ENCODE results near the gene ZFX. TPM values are rescaled to one million over a fixed set of nuclear protein-coding genes. Genes with fewer than 3 reads are reported as not detected.

ZFX gene
- total and polyA plus RNA-seq, 11 donors = 6.4 to 70.5 (median 41.4) TPM

- WGBS, 4 donors = 74 to 95% (median 85%) methylated on average over 5 of the region's 5 CpGs
- H3K27ac ChIP-seq = no peak overlapping the region
- no peak for TF ChIP-seq CTCF (IDR thresholded peaks at IDR 0.05)
- no peak for TF ChIP-seq POLR2A (IDR thresholded peaks at IDR 0.05)
- no peak overlapping the region for H3K4me3 ChIP-seq
- peaks cover 0 to 44% (median 16%) of the 10 kb centered on the region in 12 donors for H3K4me1 ChIP-seq
- intact Hi-C loops (cut with DNase I) = loop anchor here in 1 of 10 donors (10.0 kb wide), 1 partner anchor 50 kb away; no protein-coding TSS in a partner anchor
- no peaks in the 10 kb centered on the region for H3K9me3 ChIP-seq
- no peaks in the 10 kb centered on the region for H3K27me3 ChIP-seq
- no peak for ATAC-seq
- DNase-seq = no peak
- peaks cover 0 to 31% (median 22%) of the 10 kb centered on the region in 9 donors for H3K36me3 ChIP-seq
These were observed 54.8 kb downstream of the ZFX start for GRCh38 chrX:24204331-24204730.

DNA sequence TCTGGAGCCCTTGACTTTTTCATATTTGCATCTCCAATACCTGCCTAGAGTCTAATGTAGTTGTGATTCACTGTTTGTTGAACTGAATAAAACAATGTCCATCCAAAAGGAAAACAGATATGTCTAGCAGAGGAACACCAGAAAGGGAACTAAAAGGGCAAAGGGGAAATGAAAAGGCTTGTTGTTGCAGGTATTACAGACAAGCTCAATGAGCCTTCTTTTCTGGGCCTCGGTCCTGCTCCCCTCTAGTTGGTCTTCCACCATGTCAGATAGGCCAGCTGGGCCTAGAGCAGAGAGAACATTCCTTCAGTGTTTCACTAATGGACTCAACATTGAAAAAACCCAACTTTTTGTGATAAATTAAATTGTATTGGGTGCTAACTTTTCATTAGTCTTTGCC lies 55.4 kb downstream of the ZFX start:
- H3K36me3 ChIP-seq = peaks cover 0 to 37% (median 28%) of the 10 kb centered on the region in 9 donors
- no peaks in the 10 kb centered on the region for H3K27me3 ChIP-seq
- WGBS, 4 donors = 87 to 93% (median 88%) methylated on average over 1 of the region's 1 CpG
- no peak overlapping the region for H3K27ac ChIP-seq
- H3K9me3 ChIP-seq = no peaks in the 10 kb centered on the region
- peaks cover 0 to 43% (median 16%) of the 10 kb centered on the region in 12 donors for H3K4me1 ChIP-seq
- H3K4me3 ChIP-seq = no peak overlapping the region
- TF ChIP-seq CTCF (IDR thresholded peaks at IDR 0.05) = no peak
- no peak for TF ChIP-seq POLR2A (IDR thresholded peaks at IDR 0.05)
- intact Hi-C loops (cut with DNase I) = loop anchor here in 1 of 10 donors (10.0 kb wide), 1 partner anchor 50 kb away; no protein-coding TSS in a partner anchor
- ATAC-seq = no peak
- DNase-seq = no peak

- Histone ChIP-seq H3K36me3 (peaks cover 0 to 60% (median 55%) of the 10 kb centered on the region in 9 donors), H3K4me3 (no peak overlapping the region), H3K27me3 (no peaks in the 10 kb centered on the region), H3K4me1 (peaks cover 0 to 22% (median 4%) of the 10 kb centered on the region in 12 donors), H3K27ac (no peak overlapping the region), H3K9me3 (no peaks in the 10 kb centered on the region)
- intact Hi-C loops (cut with DNase I) = loop anchor here in 1 of 10 donors (10.0 kb wide), 1 partner anchor 53 kb away; no protein-coding TSS in a partner anchor
- ATAC-seq (no peak), DNase-seq (no peak)
- no peak for TF ChIP-seq CTCF (IDR thresholded peaks at IDR 0.05)
- 66 to 76% (median 67%) methylated on average over 2 of the region's 2 CpGs for WGBS, 4 donors
These were observed 58.3 kb downstream of the ZFX start for GRCh38 chrX:24207826-24208225.

DNA sequence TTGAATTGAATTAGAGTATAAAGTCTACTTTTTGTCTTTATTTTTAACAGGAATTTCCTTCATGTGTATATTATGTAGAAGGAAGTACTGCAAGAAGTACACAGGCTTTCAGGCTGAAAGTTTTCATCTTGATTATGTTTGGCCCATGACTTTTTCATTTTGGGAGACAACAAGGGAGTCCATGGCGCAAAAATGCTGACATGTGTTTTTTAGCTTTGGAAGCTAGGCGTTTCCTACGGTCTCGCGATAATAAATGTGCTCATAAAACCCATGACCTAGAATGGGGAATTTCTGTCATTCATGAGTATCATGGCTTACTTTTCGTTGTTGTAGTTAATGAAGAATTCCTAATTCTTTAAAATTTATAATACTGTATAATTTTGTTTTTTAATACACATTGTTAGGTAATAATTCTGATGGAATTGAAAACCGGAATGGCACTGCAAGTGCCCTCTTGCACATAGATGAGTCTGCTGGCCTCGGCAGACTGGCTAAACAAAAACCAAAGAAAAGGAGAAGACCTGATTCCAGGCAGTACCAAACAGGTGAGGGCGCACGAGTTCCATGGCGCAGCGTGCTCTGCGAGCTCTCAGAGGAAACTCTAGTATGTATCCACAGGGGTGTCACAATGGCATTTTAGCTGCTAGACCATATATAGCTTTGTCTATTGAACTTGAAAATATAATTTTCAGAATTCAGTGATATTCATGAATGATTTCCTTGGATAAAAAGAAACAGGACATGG lies 59.1 kb downstream of the ZFX start:
- H3K36me3 ChIP-seq = peaks cover 0 to 65% (median 55%) of the 10 kb centered on the region in 9 donors

More for the DNA sequence above, 59.1 kb downstream of the ZFX start:
- DNase-seq (no peak), ATAC-seq (no peak)
- H3K27me3 ChIP-seq = no peaks in the 10 kb centered on the region
- 92 to 97% (median 95%) methylated on average over 13 of the region's 13 CpGs for WGBS, 4 donors
- no peak overlapping the region for H3K4me3 ChIP-seq
- H3K27ac ChIP-seq = no peak overlapping the region
- no peaks in the 10 kb centered on the region for H3K9me3 ChIP-seq
- peaks cover 0 to 20% (median under 1%) of the 10 kb centered on the region in 12 donors for H3K4me1 ChIP-seq
- TF ChIP-seq CTCF (IDR thresholded peaks at IDR 0.05) (no peak), POLR2A (IDR thresholded peaks at IDR 0.05) (no peak)
- intact Hi-C loops (cut with DNase I) = loop anchor here in 1 of 10 donors (10.0 kb wide), 1 partner anchor 54 kb away; no protein-coding TSS in a partner anchor

Measured in heart left ventricle (tissue), 16 donors.